ELR (cell line): Measurements from ENCODE around the gene NKAIN1.
A peak's percentile ranks its signal among the peaks of the same experiment; 100 is the strongest.

ENCODE experiments used
- DNase-seq: peaks from one replicate; pipeline ENCODE4 v3.0.0-alpha.2; 2015; ENCODE audit warnings: low read depth

The NKAIN1 gene

GRCh38 chr1:31232689-31233088 lies 7.0 kb downstream of the NKAIN1 start:
- no peak for DNase-seq

- no peak for DNase-seq
These were observed 7.9 kb downstream of the NKAIN1 start for GRCh38 chr1:31231802-31232201.

GRCh38 chr1:31230378-31230777 lies 9.3 kb downstream of the NKAIN1 start:
- DNase-seq, result no peak

- no peak for DNase-seq
These were observed 10.7 kb downstream of the NKAIN1 start for GRCh38 chr1:31228986-31229385.

GRCh38 chr1:31227891-31228568 lies 11.7 kb downstream of the NKAIN1 start:
- DNase-seq, result no peak

- no peak for DNase-seq
These were observed 15.6 kb downstream of the NKAIN1 start for GRCh38 chr1:31224068-31224467.

GRCh38 chr1:31222176-31222575 lies 17.5 kb downstream of the NKAIN1 start:
- no peak for DNase-seq

GRCh38 chr1:31221072-31221471 lies 18.6 kb downstream of the NKAIN1 start:
- DNase-seq, result no peak

GRCh38 chr1:31219489-31219888 lies 20.2 kb downstream of the NKAIN1 start:
- DNase-seq, result no peak

- no peak for DNase-seq
These were observed 21.0 kb downstream of the NKAIN1 start for GRCh38 chr1:31218705-31219104.

GRCh38 chr1:31216016-31216415 lies 23.7 kb downstream of the NKAIN1 start:
- DNase-seq, result peak; percentile 22

- no peak for DNase-seq
These were observed 24.6 kb downstream of the NKAIN1 start for GRCh38 chr1:31215065-31215570.

GRCh38 chr1:31214316-31215064 lies 25.2 kb downstream of the NKAIN1 start:
- peak; percentile 18 for DNase-seq

- no peak for DNase-seq
These were observed 31.2 kb downstream of the NKAIN1 start for GRCh38 chr1:31208361-31208945.

- DNase-seq, result no peak
These were observed 32.1 kb downstream of the NKAIN1 start for GRCh38 chr1:31207569-31207968.

GRCh38 chr1:31207046-31207445 lies 32.6 kb downstream of the NKAIN1 start:
- DNase-seq, result no peak

- no peak for DNase-seq
These were observed 36.5 kb downstream of the NKAIN1 start for GRCh38 chr1:31203215-31203614.

GRCh38 chr1:31201931-31202360 lies 37.7 kb downstream of the NKAIN1 start:
- DNase-seq, result no peak

GRCh38 chr1:31199949-31200348 lies 39.7 kb downstream of the NKAIN1 start:
- DNase-seq, result no peak

- DNase-seq, result no peak
These were observed 40.4 kb downstream of the NKAIN1 start for GRCh38 chr1:31199236-31199790.

GRCh38 chr1:31198600-31198999 lies 41.1 kb downstream of the NKAIN1 start:
- DNase-seq, result no peak

- DNase-seq, result peak; percentile 54
These were observed 41.5 kb downstream of the NKAIN1 start for GRCh38 chr1:31198150-31198549.

GRCh38 chr1:31196685-31197084 lies 43.0 kb downstream of the NKAIN1 start:
- DNase-seq, result peak; percentile 75
